Activated gamma-delta T cell (primary cell): Measurements from ENCODE around the gene PRR20A.
"Not testable (repeated sequence)": the region's sequence is repeated elsewhere in the genome, so short reads cannot be mapped to it uniquely, and the experiment has no call there.

Experiments used
- DNase-seq: peaks from one replicate; lab custom pipeline; 2025; lab: John Stamatoyannopoulos, UW
- total RNA-seq, 2 donors: gene quantifications; one replicate each; lab custom pipeline; 2026; lab: John Stamatoyannopoulos, UW

Gene PRR20A
- total RNA-seq = 0 reads per million in 2 donors

DNA sequence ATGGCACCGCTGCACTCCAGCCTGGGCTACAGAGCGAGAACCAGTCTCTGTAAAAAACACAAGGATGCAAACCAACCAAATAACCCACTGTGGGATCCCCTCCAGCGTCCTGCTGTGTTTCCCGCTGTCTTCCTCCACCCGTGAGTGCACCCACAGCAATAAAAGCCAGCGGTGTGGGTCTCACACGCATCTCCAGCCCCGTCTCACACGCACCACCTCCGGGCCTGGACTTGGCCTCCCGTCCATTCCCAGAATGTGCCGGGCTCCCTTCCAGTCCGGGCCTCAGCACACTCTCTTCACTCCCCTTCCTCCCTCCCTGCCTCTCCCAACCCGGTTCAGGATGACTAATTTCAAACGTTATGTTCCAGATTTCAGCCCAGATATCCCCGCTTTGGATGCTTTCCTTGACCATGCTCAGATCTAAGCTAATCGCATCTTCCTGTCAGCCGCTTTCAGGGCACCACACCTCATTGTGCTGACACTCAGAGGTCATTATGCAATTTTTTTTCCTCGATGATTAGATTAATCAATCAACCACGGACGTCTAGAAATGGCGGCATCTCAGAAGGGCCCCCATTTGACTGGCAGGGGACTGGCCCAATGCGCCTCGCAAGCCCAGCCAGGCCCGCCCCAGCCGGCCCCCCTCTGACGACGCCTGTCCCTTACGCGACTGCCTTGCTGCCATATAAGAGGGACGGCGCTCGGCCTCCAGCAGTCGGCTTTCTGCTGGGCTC is at the start of gene PRR20A:
TSS of gene PRR20A (plus strand) at position 684 of the 734 bp plus-strand sequence. CDS start 387 bp downstream, outside the sequence.
- not testable (repeated sequence) for DNase-seq

- no peak for DNase-seq
Observed at GRCh38 chr13:57114945-57115344, 25.8 kb upstream of the PRR20A start.

DNA sequence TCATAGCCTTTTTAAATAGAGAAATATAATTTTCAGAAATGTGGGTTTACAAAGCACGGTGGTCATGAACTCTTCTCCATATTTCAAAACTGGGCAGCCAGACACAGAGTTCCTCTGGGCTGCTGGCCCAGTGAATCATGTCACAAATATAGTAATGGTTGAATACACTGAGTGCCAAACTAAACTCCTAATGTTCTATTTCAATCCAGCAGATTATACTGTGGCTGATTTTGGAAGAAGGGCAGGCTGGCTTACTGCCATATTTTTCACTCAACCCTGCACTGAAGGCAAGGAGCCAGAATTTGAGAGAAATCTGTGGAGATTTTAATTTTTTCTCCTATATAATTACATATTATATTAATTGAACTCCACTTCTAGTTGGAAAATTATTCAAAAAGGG is 17.0 kb upstream of the PRR20A start:
- DNase-seq = no peak

DNA sequence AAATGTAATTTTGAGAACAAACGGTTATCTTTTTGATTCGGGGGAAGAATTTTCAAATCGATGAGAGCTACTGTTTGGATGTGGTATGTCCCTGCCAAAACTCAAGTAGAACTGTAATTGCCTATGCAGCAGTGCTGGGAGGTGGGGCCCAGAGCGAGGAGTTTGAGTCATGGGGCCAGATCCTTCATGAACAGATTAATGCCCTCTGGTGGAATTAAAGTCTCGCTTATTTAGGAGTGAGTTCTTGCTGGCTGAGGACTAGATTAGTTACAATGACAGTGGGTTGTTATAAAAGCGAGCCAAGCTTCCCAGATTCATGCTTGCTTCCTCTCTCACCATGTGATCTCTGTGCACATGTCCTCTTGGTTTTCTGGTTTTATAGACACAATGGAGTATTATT is 11.8 kb upstream of the PRR20A start:
- DNase-seq = no peak

DNA sequence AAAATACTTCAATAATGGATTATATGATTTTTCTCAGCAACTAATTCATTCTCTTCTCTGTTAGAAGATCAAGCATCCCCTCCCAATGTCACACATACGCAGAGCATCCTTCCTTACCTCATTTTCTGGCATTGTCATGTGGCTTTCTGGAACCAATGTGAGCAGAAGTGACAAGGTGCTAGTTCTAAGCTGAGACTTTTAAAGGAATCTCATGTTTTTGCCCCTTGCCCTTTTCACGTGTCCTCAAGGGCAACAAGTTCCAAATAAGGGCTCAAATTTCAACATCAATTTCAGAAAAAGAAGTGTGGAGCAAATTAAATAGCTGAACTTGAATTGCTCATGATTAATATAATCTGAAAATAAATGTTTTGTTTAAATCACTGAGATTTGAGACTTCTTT is 4.6 kb upstream of the PRR20A start:
- no peak for DNase-seq

- no peak for DNase-seq
Observed at GRCh38 chr13:57137585-57137984, 3.1 kb upstream of the PRR20A start.

GRCh38 chr13:57138988-57139387 is 1.7 kb upstream of the PRR20A start:
- no peak for DNase-seq

GRCh38 chr13:57139781-57140180 is 937 bp upstream of the PRR20A start:
- DNase-seq = not testable (repeated sequence)

GRCh38 chr13:57147188-57147587 is 6.5 kb downstream of the PRR20A start, which contains the start of gene PRR20B:
TSS of gene PRR20B (plus strand) at chr13:57147488. CDS start at chr13:57147875, 387 bp downstream.
- not testable (repeated sequence) for DNase-seq

DNA sequence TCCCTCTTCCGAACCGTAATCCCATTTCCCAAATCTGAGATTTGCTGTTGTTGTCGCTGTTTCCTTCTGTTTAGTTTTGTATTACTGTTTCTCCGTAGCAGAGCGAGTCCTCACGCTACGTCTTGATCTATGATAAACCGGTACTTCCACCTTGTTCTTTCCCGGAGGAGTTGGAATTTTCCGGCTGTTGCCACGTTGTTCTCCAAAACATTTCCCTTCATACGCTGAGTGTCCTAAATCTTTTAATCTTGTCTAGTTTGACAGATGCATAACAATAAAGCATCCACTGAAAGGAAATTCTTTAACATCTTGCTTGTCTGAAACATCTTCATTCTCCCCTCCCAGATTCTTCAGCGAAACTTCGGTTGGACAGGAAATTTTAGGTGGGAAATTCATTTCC is 7.4 kb downstream of the PRR20A start:
- not testable (repeated sequence) for DNase-seq

DNA sequence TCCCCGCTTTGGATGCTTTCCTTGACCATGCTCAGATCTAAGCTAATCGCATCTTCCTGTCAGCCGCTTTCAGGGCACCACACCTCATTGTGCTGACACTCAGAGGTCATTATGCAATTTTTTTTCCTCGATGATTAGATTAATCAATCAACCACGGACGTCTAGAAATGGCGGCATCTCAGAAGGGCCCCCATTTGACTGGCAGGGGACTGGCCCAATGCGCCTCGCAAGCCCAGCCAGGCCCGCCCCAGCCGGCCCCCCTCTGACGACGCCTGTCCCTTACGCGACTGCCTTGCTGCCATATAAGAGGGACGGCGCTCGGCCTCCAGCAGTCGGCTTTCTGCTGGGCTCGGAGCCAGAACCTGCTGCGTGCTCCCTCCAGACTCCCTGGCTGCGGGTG is 13.0 kb downstream of the PRR20A start, which contains the start of gene PRR20C:
TSS of gene PRR20C (plus strand) at position 301 of the 400 bp plus-strand sequence. CDS start 387 bp downstream, outside the sequence.
- DNase-seq = not testable (repeated sequence)

GRCh38 chr13:57160332-57160731 is 19.6 kb downstream of the PRR20A start, which contains the start of gene PRR20D:
TSS of gene PRR20D (plus strand) at chr13:57160632. CDS start at chr13:57161019, 387 bp downstream.
- not testable (repeated sequence) for DNase-seq

DNA sequence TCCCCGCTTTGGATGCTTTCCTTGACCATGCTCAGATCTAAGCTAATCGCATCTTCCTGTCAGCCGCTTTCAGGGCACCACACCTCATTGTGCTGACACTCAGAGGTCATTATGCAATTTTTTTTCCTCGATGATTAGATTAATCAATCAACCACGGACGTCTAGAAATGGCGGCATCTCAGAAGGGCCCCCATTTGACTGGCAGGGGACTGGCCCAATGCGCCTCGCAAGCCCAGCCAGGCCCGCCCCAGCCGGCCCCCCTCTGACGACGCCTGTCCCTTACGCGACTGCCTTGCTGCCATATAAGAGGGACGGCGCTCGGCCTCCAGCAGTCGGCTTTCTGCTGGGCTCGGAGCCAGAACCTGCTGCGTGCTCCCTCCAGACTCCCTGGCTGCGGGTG is 26.2 kb downstream of the PRR20A start, which contains the start of gene PRR20E:
TSS of gene PRR20E (plus strand) at position 301 of the 400 bp plus-strand sequence. CDS start 387 bp downstream, outside the sequence.
- DNase-seq = not testable (repeated sequence)

GRCh38 chr13:57191667-57192066 is 50.9 kb downstream of the PRR20A start:
- DNase-seq = no peak
